Loucy (cell line): Measurements from ENCODE around the gene UBE2Z.

Experiments
- H2AFZ ChIP-seq: fragments of 200-600 bp; sonication (generic); 2 replicates; pipeline ENCODE4 v1.6.0; 2016; ENCODE audit warnings: antibody characterized with exemption, mild to moderate bottlenecking, low read length, moderate library complexity
- H3F3A ChIP-seq: fragments of 200-600 bp; 2 replicates; pipeline ENCODE4 v1.6.0; 2016; ENCODE audit warnings: antibody characterized with exemption, low read depth, mild to moderate bottlenecking
- H3K27me3 ChIP-seq: fragments of 200-600 bp; sonication (generic); 2 replicates; pipeline ENCODE4 v1.6.1; 2014; ENCODE audit warnings: low read length, mild to moderate bottlenecking; ENCODE audit not compliant: insufficient read depth, poor library complexity, severe bottlenecking
- H3K36me3 ChIP-seq: fragments of 200-600 bp; sonication (generic); 2 replicates; pipeline ENCODE4 v1.6.1; 2016; ENCODE audit warnings: low read length; ENCODE audit not compliant: insufficient read depth
- H3K4me1 ChIP-seq: fragments of 200-600 bp; sonication (generic); 2 replicates; pipeline ENCODE4 v1.5.1; 2014; ENCODE audit warnings: low read length, mild to moderate bottlenecking; ENCODE audit not compliant: insufficient read depth, poor library complexity, severe bottlenecking
- H3K4me2 ChIP-seq: fragments of 200-600 bp; sonication (generic); 2 replicates; pipeline ENCODE4 v1.6.0; 2014; ENCODE audit warnings: antibody characterized with exemption, low read length, low read depth, mild to moderate bottlenecking; ENCODE audit not compliant: poor library complexity, severe bottlenecking
- H3K4me3 ChIP-seq: fragments of 200-600 bp; sonication (generic); 2 replicates; pipeline ENCODE4 v1.5.1; 2014; ENCODE audit warnings: low read length, mild to moderate bottlenecking, mixed read lengths; ENCODE audit not compliant: poor library complexity, severe bottlenecking
- H3K79me2 ChIP-seq: fragments of 200-600 bp; sonication (generic); 2 replicates; pipeline ENCODE4 v1.6.1; 2014; ENCODE audit warnings: low read length; ENCODE audit not compliant: insufficient read depth
- H3K9ac ChIP-seq: fragments of 200-600 bp; sonication (generic); 2 replicates; pipeline ENCODE4 v1.6.0; 2014; ENCODE audit warnings: mild to moderate bottlenecking, low read depth, low read length, moderate library complexity; ENCODE audit not compliant: poor library complexity, severe bottlenecking
- H3K9me2 ChIP-seq: fragments of 200-600 bp; sonication (generic); replicated peaks from 2 replicates; pipeline ENCODE4 v1.6.1; 2016; ENCODE audit warnings: low read depth, low read length, mixed read lengths
- H3K9me3 ChIP-seq: fragments of 200-600 bp; sonication (generic); 2 replicates; pipeline ENCODE4 v1.6.1; 2014; ENCODE audit warnings: mild to moderate bottlenecking, antibody characterized with exemption, low read length, low read depth; ENCODE audit not compliant: insufficient read depth
- H4K20me1 ChIP-seq: fragments of 200-600 bp; sonication (generic); 2 replicates; pipeline ENCODE4 v1.6.0; 2014; ENCODE audit warnings: antibody characterized with exemption, low read length, mild to moderate bottlenecking; ENCODE audit not compliant: insufficient read depth, poor library complexity, severe bottlenecking
- CTCF ChIP-seq: fragments of 200-600 bp; sonication (generic); conservative IDR thresholded peaks from 2 replicates; pipeline ENCODE4 v1.5.1; 2014; ENCODE audit warnings: mild to moderate bottlenecking, antibody characterized with exemption, low read length
- EZH2phosphoT487 ChIP-seq: fragments of 200-600 bp; IDR thresholded peaks from 2 replicates; pipeline ENCODE4 v1.6.1; 2018; ENCODE audit warnings: antibody characterized with exemption, mild to moderate bottlenecking, moderate library complexity, borderline replicate concordance

The UBE2Z gene

DNA sequence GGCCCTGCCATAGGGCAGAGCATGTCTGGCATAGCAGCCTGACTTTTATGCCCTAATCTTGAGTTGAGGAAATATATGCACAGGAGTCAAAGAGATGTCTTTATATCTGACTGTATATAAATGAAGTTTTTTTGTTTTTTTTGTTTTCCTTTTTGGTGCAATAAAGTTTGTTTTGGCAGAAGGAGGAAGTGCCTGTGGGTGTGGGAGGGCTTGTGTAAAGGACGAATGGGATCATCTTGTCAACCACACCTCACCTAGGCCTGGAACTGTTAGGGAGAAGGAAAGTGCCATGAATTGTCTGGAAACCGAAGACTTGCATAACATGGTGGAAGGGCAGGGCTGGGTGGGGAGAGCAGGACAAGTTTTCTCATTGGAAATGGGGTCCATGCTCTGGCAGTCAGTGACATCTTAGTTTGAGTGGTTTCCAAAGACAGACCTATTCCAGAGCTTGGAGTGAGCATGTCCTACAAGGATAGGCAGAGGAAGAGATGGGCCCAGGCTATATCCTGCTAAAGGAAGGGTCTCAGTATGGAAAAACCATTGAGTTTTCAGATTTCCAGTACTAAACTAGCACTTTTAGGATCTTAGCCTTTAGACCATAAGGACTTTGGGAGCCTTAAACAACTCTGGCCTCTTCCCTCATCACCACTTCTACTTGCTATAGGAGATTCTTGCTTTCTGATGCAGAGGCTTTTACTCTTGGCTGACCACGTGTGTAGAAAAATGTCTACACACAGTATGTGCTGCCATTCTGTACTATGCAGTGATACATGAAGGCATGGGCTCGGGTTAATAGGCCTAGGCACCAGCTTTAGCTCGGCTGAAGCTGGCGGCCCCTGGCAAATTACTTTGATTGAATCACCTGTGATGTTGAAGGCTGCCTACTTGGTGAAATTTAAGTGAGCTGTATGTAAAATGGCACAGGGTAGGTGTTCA lies 20.9 kb downstream of the UBE2Z start:
- peaks cover 96% of the 10 kb centered on the region for H3K36me3 ChIP-seq
- no peaks in the 10 kb centered on the region for H3F3A ChIP-seq
- no peaks in the 10 kb centered on the region for H3K79me2 ChIP-seq
- H3K9me3 ChIP-seq = no peaks in the 10 kb centered on the region
- H3K4me1 ChIP-seq = no peaks in the 10 kb centered on the region
- H3K4me2 ChIP-seq = no peak overlapping the region
- H3K9ac ChIP-seq = no peak overlapping the region
- TF ChIP-seq CTCF (no peak), EZH2phosphoT487 (no peak)
- H2AFZ ChIP-seq = no peak overlapping the region
- peaks cover 9% of the 10 kb centered on the region for H4K20me1 ChIP-seq
- no peaks in the 10 kb centered on the region for H3K9me2 ChIP-seq
- H3K4me3 ChIP-seq = no peak overlapping the region
- H3K27me3 ChIP-seq = no peaks in the 10 kb centered on the region

DNA sequence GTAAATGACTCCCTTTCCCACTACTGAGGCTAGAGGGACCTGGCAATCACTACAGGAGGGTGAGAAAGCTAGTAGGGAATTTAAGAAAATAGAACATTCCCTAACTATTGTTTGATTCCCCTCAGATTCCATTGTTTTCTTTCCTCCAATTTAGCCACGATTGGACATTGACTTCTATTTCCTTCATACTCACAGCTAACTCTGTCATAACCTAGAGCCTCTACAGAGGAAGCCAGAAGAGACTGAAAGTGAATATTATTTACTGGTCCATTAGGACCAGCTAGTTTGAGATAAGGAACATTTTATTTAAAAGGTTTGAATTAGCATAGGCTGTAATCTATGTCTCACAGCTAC lies 21.6 kb downstream of the UBE2Z start:
- Histone ChIP-seq H3K79me2 (no peaks in the 10 kb centered on the region), H3K4me2 (no peak overlapping the region), H3K36me3 (peaks cover 98% of the 10 kb centered on the region), H3K9ac (no peak overlapping the region), H3F3A (no peaks in the 10 kb centered on the region), H4K20me1 (peaks cover 9% of the 10 kb centered on the region), H3K9me3 (no peaks in the 10 kb centered on the region), H3K27me3 (no peaks in the 10 kb centered on the region), H3K9me2 (no peaks in the 10 kb centered on the region), H2AFZ (no peak overlapping the region), H3K4me3 (no peak overlapping the region), H3K4me1 (no peaks in the 10 kb centered on the region)
- TF ChIP-seq CTCF (no peak), EZH2phosphoT487 (no peak)

- Histone ChIP-seq H3K4me2 (no peak overlapping the region), H3F3A (no peaks in the 10 kb centered on the region), H3K27me3 (no peaks in the 10 kb centered on the region), H3K36me3 (peaks cover 94% of the 10 kb centered on the region), H3K9me2 (no peaks in the 10 kb centered on the region), H4K20me1 (peaks cover 9% of the 10 kb centered on the region), H3K9ac (no peak overlapping the region), H3K9me3 (no peaks in the 10 kb centered on the region), H3K4me1 (no peaks in the 10 kb centered on the region), H3K79me2 (no peaks in the 10 kb centered on the region), H2AFZ (no peak overlapping the region), H3K4me3 (no peak overlapping the region)
- no peak for TF ChIP-seq EZH2phosphoT487
- TF ChIP-seq CTCF = no peak
These were observed 22.2 kb downstream of the UBE2Z start for GRCh38 chr17:48930435-48930873.
